Stimulated activated CD8-positive, alpha-beta memory T cell treated with anti-CD3 and anti-CD28 coated beads, Interleukin-4, amount 100 ng/mL, for 24 hours (primary cell): ENCODE data around the gene TIMM13.

ENCODE experiments used
- DNase-seq: peaks from one replicate; pipeline ENCODE4 v3.0.0-alpha.2; 2020; ENCODE audit warnings: low read depth

Gene TIMM13

DNA sequence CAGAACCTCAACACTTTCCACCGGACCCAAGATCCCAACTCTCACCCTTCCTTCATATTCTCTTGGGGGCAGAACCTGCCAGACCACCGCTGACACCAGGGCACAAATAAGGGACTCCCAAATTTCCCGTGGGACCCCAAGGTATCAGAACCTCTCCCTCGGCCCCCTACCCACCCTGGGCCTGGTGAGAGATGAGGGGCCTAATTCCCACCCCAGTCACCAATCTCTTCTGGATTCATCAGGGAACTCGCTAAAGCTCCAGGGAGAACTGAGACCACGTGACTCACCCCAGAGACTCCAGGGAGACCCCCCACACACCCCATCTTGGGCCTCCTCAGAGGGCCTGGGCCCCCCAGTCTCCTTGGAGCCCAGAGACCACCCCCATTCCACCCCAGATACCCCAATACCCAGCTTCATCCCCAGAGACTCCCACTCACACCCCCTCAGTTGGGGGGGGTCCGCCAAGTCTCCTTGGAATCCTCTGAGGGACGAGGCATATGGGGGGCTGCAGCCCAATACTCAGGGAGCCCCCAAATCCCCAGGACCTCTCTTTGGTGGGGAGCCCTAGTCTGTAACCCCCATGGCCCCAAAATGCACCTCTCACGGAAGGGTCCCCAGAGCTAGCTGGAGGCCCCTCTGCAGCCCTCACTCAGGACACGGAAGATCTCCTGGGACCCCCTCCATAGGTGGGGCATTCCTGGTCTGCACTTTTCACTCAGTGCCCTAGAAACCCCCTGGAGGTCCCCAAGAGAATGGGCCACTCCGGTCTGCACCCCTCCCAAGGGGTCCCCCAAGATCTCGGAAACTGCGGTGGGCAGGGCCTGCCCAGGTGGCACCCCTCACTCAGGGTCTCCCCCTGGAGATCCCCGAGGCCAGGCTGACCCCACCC, 27.8 kb upstream of the TIMM13 start:
- no peak for DNase-seq

DNA sequence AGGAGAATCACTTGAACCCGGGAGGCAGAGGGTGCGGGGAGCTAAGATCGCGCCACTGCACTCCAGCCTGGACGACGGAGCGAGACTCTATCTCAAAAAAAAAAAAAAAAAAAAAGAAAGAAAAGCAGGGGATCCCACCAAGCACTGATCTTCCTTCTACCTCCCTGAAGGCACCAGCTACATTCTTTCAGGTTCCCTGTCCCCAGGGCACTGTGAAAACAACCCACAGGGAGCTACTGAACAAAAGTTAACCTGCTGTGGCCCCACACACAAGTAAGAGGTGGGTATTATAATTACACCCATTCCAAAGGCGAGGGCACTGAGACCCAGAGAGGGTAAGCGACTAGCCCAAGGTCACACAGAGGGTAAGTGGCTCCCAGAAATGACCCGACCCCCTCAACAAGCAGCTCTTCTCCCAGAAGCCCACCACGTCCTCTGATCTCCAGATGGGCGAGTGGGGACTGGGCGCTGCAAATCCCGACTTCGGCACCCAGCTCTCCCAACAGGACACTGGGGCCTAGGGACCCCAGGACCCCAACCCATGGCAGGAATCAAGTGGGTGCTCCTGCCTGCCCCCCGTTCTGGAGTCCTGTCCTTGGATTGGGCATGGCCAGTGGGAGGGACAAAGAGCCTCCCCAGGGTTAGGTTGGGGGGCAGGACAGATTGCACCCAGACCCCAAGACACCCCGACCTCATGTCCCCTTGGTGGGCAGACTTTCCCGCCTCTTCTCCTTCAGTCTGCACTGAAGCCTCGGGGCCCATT, 27.0 kb upstream of the TIMM13 start:
- no peak for DNase-seq

DNA sequence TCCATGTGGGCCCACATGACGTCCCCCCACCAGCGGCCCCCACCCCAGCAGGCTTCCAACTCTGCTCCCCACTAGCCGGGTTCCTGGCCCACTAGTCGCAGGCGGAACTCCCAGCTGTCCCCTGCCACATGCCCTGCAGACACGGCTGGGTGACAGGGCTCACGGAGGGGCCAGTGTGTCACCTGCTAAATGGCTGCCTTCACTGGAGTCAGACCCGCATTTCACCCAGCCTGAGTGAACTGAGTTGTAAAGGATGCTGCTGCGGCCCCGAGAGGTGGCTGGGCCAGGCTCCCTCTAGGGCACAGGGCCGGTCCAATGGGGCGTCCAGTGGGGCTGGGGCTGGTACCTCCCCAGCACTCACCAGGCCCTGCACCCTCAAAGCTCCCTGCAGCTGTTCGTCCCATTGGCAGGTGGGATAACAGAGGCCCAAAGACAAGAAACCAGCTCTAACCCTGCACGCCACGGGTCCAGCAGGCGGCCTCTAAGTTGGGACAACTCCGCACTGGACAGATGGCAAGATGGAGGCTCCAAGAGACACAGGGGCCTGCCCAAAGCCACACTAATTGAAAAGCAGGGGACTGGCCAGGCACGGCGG, 26.1 kb upstream of the TIMM13 start:
- no peak for DNase-seq

DNA sequence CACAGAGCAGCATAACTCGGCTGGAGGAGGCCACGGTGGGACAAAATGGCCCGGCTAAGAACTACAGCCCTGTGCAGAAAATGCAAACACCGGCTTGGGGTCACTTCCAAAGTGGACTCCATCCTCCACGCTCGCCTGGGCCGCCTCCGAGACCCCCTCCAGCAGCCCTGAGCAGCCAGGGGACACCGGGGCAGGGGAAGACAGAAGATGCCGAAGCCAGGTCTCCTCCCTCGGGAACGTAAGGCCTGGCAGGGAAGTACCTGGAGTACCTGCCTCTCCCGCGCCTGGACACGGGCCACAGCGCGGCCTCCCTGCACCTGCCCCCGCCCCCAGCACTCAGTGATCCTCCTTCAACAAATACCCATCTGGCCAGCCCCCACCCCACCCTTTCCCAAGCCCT, 24.4 kb upstream of the TIMM13 start:
- DNase-seq = no peak

DNA sequence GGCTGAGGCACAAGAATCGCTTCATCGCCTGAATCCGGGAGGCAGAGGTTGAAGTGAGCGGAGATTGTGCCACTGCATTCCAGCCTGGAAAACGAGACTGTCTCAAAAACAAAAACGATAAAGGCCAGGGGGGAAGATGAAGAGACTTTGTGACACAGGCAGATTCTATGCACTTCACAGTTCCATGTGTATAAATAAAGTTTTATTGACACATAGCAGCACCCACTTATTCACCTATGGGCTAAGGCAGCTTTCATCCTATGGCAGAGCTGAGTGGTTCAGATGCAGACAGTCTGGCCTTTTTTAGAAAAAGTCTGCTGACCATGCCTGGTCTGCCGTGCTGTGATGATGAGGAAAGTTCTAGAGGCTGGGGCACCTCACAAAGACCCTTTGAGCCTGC, 23.8 kb upstream of the TIMM13 start:
- DNase-seq = no peak

DNA sequence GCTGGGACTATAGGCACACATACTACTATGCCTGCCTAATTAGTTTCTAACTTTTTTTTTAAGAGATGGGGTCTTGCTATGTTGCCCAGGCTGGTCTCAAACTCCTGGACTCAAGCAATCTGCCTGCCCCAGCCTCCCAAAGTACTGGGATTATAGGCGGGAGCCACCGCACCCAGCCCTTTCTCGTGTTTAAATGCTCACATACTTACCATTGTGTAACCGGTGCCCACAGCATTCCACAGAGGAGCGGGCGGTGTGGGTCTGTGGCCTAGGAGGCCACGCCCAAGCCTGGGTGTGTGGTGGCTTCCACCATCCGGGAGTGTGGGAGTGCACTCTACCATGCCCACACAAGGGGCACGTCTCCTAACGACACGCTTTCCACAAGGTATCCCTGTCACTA, 21.6 kb upstream of the TIMM13 start:
- DNase-seq = no peak

DNA sequence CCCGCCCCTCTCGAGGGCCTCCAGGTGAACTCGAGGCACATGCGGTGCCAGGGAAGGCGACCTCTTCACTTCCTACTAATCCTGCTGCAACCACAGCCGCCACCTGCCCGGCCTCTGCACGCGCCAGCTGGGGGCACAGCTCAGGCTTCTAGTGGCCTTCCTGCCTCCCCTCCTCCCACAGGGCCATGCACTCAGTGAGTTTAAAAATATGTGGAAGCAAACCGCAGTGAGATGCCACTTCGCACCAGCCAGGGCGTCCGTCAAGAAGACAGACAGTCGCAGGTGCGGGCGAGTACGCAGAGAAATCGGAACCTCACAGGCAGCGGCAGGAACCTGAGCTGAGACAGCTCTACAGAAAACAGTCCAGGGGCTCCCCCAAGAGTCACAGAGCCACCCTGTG, 19.0 kb upstream of the TIMM13 start:
- no peak for DNase-seq

DNA sequence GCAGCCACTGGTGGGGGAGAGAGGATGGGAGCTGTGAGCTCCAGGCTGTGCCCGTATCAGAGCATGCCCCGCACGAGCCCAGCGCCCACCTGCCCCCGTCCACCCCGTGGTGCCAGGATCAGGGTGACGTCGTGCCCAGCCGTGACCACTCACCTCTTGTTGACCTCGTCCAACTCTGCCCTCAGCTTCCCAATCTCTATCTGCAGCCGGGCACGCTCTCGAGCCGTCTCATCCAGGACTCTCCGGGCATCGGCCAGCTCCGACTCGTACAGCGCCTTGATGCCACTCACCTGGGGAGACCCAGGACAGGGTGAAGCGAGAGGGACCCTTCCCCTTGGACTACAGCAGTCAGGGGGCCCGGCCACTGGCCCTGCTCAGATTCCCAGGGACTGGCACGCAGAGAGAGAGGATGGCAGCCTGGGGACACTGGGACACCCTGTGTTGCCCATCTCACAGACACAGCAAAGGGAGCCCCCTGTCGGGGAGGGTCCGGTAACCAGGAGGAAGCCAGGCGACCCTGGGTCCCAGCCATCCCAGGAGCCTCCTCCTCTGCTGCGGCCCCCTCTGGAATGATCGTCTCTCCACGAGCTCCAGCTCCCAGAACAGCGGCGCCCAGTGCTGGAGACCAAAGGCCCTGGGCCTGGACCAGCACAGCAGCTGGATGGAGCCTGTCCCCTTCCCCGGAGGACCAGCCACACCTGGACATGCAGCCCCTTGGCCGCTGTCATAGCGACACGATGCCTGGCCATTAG, 17.0 kb upstream of the TIMM13 start:
- DNase-seq = no peak

DNA sequence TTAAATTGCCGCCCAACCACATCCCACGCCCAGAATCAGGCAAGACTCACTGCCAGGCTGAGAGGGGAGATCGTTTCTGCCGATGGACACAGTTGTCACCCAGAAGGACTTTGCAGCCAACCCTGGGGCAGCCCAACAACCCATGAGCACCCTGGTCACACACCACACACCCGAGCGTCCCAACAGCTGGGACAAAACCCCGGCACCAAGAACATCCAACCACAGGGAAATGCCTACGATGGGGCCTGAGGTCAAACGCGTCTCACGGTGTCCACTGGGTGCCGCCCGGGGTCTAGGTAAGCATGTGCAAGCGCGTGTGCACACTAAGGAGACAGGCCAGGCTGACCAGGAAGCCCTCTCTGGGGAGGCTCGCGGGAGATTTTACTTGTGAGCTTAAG, 16.4 kb upstream of the TIMM13 start:
- no peak for DNase-seq

DNA sequence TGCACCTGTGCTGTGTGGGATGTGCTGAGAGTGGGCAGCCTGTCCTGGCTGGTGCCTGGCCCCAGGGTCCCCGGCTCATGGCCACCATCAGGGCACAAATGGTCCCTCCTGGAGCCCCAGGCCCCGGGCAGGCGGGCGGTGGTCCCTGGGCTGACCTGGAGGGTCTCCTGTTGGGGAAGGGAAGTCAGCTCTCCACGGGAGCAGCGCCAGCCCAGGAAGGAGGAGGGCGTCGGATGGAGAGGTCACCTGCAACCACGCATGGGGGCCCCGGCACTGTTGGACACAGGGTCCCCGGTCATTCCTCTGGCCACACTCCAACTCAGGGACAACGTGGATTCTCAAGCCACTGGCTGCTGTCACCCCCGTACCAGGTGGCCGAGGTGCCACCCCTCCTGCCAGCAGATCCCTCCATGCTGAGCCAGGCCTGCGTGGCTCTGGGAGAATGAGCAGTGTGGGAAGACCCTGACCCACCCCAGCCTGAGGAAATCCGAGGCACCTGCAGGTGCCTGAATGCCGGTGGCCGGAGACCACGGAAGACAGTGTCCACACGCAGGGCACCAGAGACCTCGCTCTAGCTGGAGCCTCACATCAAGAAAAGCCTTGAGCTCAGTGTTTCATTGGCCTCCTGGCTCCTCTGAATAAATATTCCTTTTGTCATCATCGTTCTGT, 15.9 kb upstream of the TIMM13 start:
- no peak for DNase-seq

DNA sequence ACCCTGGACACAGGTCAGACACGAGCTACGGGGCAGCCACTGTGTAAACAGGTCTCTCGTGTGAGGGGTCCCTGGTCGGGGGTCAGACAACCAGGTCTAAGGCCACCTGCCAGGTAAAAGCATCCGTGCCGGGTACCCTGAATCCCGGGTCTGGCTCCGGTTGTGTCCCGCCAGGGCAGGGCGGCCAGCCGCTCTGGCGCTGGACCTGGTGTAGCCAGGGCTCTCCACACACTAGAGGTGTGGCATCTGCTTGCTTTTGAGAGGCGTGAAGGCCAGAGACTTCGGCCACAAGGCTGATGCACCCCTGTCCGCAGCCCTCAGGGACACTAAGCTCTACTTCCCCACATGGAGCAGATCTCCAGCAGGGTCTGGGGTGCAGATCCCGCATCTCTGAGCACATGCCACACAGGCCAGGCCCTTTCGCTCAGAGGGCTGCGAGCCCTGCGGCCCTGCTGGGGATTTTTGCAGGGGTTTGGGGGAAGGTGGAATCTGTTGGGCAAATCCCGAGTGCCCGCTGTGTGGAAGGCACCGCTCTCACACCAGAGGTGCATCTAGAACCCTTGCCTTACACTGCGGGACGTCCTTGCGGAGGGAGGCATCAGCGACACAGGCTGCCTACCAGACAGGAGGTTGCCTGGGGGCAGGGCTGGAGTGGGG, 13.8 kb upstream of the TIMM13 start:
- no peak for DNase-seq

DNA sequence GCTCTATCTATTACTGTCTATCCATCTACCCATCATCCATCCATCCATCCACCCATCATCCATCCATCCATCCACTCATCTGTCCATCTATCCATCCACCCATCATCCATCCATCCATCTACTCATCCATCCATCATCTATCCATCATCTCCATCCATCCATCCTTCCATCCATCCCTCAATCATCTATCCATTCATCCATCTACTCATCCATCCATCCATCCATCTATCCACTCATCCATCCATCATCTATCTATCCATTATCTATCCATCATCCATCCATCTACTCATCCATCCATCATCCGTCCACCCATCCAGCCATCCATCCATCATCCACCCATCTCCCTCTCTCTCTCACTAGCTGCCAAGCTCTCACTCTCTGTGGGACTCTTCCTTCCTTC, 13.1 kb upstream of the TIMM13 start:
- DNase-seq = no peak

DNA sequence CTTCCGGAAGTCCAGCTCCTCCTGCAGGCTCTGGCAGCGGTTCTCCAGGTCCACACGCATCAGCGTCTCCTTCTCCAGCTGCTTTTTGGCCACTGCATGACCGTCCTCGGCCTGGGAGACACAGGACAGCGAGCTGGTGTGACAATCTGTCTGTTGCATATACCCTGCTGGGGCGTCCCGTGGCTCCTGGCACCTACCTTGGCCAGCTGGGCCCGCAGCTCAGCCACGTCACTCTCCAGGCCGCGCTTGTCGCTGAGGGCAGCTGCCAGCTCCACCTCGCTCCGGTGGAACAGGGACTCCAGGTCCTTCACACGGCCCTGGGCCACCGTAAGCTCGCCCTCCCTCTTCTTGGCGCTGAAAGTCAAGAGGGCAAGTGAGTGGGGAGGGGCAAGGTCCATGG, 10.8 kb upstream of the TIMM13 start:
- no peak for DNase-seq

DNA sequence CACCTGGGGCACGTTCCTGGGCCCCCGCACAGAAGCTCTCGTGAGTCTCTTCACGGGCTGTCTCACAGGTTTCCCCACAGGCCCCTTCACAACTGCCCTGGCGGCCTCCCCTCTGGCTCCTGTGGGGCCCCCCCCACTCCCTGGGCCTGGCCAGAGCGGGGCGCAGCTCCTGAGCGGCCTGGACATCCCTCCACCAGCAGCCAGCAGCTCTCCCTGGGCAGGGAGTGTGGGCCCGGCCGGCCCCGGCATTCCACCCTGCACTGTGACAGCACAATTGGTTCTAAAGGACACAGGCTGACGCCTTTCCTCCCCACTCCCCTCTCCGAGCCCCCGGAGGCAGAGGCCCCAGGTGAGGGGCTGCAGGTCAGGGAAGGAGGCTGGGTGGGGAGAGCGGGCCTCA, 9.5 kb upstream of the TIMM13 start:
- DNase-seq = no peak

DNA sequence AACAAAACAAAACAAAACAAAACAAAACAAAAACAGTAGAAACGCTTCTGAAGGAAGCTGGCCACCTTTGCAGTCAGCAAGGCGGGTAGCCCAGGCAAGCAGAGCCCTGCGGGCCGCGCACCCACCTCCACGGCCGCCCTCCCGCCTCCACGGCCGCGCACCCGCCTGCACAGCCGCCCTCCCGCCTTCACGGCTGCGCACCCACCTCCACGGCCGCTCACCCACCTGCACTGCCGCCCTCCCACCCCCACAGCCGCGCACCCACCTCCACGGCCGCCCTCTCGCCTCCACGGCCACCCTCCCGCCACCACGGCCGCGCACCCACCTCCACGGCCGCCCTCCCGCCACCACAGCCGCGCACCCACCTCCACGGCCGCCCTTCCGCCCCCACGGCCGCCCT, 9.0 kb upstream of the TIMM13 start:
- no peak for DNase-seq

DNA sequence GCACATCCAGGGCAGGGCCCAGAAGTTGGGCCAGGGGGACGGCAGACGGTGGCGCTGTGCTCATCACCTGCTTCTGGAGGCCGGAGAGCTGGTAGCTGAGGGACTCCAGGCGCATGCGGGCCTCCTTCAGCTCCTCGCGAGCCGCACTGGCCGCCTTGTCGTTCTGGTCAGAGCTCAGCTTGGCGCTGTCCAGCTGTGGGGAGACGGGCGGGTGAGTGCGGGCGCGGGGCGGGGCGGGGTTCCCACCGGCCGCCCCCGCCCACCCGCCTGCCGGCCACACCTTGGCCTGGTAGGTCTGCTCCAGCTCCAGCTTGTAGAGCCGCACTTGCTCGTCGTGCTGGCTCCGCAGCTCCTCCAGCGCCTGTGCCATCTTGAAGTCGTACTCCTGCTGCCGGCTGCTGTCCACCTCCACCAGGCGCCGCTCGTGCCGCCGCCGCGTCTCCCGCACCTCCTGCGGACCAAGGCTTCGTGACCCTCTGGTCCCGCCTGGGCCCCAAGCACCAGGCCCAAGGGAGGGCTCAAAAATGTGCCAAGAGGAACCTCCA, 7.4 kb upstream of the TIMM13 start:
- no peak for DNase-seq

DNA sequence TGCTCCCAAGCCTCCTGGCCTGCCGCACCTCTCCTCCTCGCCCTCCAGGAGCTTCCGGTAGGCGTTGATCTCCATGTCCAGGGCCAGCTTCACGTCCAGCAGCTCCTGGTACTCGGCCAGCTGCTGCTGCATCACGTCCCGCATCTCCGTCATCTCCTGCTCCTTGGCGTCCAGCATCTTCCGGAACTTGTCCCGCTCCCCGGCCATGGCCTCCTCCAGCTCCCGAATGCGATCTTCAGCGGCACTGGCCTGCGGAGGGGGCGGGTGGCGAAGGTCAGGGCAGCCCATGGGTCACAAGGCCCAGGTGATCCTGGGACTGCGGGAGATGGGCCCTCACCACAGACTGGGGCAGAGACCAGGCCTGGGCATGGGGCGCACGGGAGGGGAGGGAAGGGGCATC, 6.9 kb upstream of the TIMM13 start:
- no peak for DNase-seq

DNA sequence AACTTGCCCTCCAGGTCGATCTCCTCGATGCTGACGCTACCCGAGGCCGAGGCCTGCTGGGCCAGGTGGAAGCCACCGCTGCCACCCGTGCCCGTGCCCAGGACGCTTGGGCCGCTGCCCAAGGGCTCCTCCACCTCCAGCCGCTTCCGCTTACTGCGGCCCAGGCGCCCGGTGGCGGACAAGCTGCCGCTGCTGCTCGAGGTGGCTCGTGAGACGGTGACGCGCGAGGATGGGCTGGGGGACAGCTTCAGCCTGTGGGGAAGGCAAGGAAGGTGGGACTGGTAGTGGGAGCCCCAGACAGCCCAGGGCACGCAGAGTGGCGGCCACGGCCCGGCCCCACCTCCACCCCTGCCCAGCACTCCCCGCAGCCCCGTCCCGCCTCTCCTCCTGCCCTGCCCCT, 6.5 kb upstream of the TIMM13 start:
- DNase-seq = no peak

DNA sequence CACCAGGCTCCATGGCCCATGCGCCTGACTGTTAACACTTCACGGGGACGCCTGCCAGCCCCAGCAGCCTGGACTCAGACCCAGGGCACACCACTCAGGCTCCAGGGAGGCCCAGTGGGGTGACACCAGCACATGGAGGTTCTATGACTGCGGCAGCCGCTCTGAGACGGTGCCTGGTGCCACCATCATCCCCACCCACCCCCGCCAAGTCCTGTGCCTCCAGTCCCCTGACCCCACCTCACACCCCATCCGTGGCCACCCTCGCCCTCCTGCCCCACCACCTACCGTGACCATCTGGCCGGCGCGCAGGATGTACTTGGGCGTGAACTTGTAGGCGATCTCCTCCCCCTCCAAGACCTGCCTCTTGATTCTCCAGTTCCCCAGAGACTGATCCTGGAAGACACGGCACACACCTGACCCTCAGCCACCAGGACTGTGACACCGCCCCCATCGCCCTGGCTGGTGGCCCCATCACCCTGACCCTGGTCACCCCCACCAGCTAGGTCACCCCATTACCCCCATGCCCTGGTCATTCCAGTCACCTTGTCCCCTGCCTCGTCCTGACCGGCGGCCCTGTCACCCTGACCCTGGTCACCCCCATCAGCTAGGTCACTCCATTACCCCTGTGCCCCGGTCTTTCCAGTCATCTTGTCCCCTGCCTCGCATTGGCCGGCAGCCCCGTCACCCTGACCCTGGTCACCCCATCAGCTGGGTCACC, 4.9 kb upstream of the TIMM13 start:
- no peak for DNase-seq

DNA sequence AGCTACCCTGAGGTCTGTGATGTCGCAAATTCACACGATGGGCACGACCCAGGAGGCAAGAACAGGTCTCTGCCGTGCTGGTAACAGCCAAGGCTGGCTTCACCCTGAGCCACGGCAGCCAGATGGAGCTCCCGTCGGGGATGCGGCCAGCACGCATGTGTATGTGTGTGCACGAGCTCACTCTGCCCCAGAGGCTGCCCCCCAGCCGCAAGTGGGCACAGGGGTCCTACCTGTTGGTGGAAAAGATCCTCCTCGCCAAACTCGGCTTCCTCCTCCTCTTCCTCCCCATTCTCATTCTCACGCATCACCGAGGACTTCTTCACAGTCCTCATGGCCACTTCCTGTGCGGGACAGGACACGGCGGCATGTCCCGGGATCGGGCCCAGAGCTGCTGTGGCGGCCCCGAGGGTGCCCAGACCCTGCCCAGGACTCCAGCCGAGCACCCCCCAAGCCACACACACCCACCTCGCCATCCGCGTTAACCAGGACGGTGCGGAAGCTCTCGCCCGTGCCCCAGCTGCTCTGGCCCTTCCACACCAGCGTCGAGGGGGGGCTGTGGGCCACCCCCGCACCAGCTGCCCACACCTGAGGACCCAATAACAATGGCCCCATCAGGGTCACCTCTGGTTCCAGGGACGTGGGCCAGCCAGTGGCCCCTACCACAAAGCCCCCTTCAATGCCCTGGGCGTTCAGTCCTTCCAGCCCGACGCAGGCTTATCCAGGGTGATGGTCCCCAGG, 4.1 kb upstream of the TIMM13 start:
- no peak for DNase-seq
